ENCODE measurements around the gene CFAP141. TPM values are rescaled to one million over a fixed set of nuclear protein-coding genes. Genes with fewer than 3 reads are reported as not detected.

CFAP141 gene
- total and polyA plus RNA-seq, 2 of the 13 experiments (the other 11 are each of a cell fraction or from before 2014, with no cell fraction given) = not detected

GRCh38 chr1:154212083-154212482, 6.0 kb upstream of the CFAP141 start (continued):
- TF ChIP-seq MLXIP (CRISPR knock-in tag; IDR thresholded peaks at IDR 0.05; ENCODE audit: borderline replicate concordance) (no peak), ELK4 (CRISPR knock-in tag; IDR thresholded peaks at IDR 0.05; ENCODE audit: borderline replicate concordance) (no peak), WIZ (CRISPR knock-in tag; IDR thresholded peaks at IDR 0.05) (no peak), NFE2 (CRISPR knock-in tag; IDR thresholded peaks at IDR 0.05) (no peak), ZNF556 (CRISPR knock-in tag; IDR thresholded peaks at IDR 0.05; ENCODE audit: borderline replicate concordance) (no peak), DZIP1 (CRISPR knock-in tag; IDR thresholded peaks at IDR 0.05) (no peak), ZNF574 (CRISPR knock-in tag; IDR thresholded peaks at IDR 0.05) (no peak), ZBTB37 (CRISPR knock-in tag; IDR thresholded peaks at IDR 0.05) (no peak), ARID4A (CRISPR knock-in tag; IDR thresholded peaks at IDR 0.05; ENCODE audit: borderline replicate concordance) (no peak), FOXP4 (CRISPR knock-in tag; IDR thresholded peaks at IDR 0.05) (no peak), KLF11 (CRISPR knock-in tag; IDR thresholded peaks at IDR 0.05) (no peak)

Data from HepG2 (cell line).